Vagina (tissue), 2 donors: Measurements from ENCODE around the gene NPAS2. TPM values are rescaled to one million over a fixed set of nuclear protein-coding genes. Genes with fewer than 3 reads are reported as not detected.

ENCODE experiments used
- DNase-seq, 2 donors: peaks; one replicate each; pipeline ENCODE4 v3.0.0-alpha.2; 2017; ENCODE audit errors: extremely low spot score in 2 of 2
- H3K27ac ChIP-seq: fragments of 200-600 bp; sonication (generic); one replicate; pipeline ENCODE4 v1.5.1; 2019
- H3K27me3 ChIP-seq: fragments of 200-600 bp; sonication (generic); one replicate; pipeline ENCODE4 v1.5.1; 2019
- H3K36me3 ChIP-seq, 2 donors: fragments of 200-600 bp; sonication (generic); one replicate each; pipeline ENCODE4 v1.5.1; 2017 to 2019
- H3K4me1 ChIP-seq: fragments of 200-600 bp; sonication (generic); one replicate; pipeline ENCODE4 v1.5.1; 2019
- H3K4me3 ChIP-seq, 2 donors: fragments of 200-600 bp; sonication (generic); 1 replicate in 1 of 2; 2 replicates in 1 of 2; pipeline ENCODE4 v1.5.1; 2016 to 2019
- H3K9me3 ChIP-seq: fragments of 200-600 bp; sonication (generic); one replicate; pipeline ENCODE4 v1.5.1; 2019
- CTCF ChIP-seq, 3 experiments: fragments of 450-650 bp in 2 of 3; fragments of 200-600 bp in 1 of 3; sonication (generic) in 1 of 3; IDR thresholded peaks; one replicate each; pipeline ENCODE4 v1.5.1; 2017 to 2019; ENCODE audit warnings: antibody characterized with exemption in 3 of 3, mild to moderate bottlenecking in 2 of 3, moderate library complexity in 2 of 3
- POLR2A ChIP-seq, 2 donors: fragments of 450-650 bp; IDR thresholded peaks; one replicate each; pipeline ENCODE4 v1.6.1; 2017; ENCODE audit warnings: antibody characterized with exemption in 2 of 2, mild to moderate bottlenecking in 2 of 2, moderate library complexity in 2 of 2
- POLR2AphosphoS5 ChIP-seq, 2 donors: sonication (generic); formaldehyde crosslinking; IDR thresholded peaks; one replicate each; pipeline ENCODE4 v1.9.0; 2017; ENCODE audit warnings: antibody characterized with exemption in 2 of 2, mild to moderate bottlenecking in 2 of 2, low read depth in 1 of 2; ENCODE audit not compliant: insufficient read depth in 1 of 2
- intact Hi-C: fragments of 100-400 bp; cut with DNase I; formaldehyde crosslinking; loops from one replicate; pipeline ENCODE4 v1.15.1; 2023
- total RNA-seq: library from RNA; depleted of rRNA; stranded (reverse); fragments of >200 nt; gene quantifications from one replicate; pipeline ENCODE4 v1.2.3, GENCODE V29; 2016

NPAS2 gene
- total RNA-seq, 1 donor from 2014 or later, result 37.6 TPM

GRCh38 chr2:100868083-100868482, 48.1 kb downstream of the NPAS2 start:
- H3K27me3 ChIP-seq, result no peaks in the 10 kb centered on the region
- TF ChIP-seq POLR2A (IDR thresholded peaks at IDR 0.05), result no peak
- TF ChIP-seq CTCF (IDR thresholded peaks at IDR 0.05), result no peak
- no peak for TF ChIP-seq POLR2AphosphoS5 (IDR thresholded peaks at IDR 0.05; ENCODE audit: insufficient read depth in 1 of 2, low read depth in 1 of 2)
- H3K36me3 ChIP-seq, result no peaks in the 10 kb centered on the region
- H3K4me1 ChIP-seq, result peaks cover 18% of the 10 kb centered on the region
- H3K9me3 ChIP-seq, result no peaks in the 10 kb centered on the region
- DNase-seq, result no peak
- no peak overlapping the region for H3K4me3 ChIP-seq
- intact Hi-C loops, result no loop called here
- H3K27ac ChIP-seq, result no peak overlapping the region

GRCh38 chr2:100869120-100869519, 49.2 kb downstream of the NPAS2 start:
- no peaks in the 10 kb centered on the region for H3K9me3 ChIP-seq
- no peak for DNase-seq
- H3K4me3 ChIP-seq, result no peak overlapping the region
- H3K27me3 ChIP-seq, result no peaks in the 10 kb centered on the region
- no peak for TF ChIP-seq CTCF (IDR thresholded peaks at IDR 0.05)
- peaks cover 18% of the 10 kb centered on the region for H3K4me1 ChIP-seq
- no peak overlapping the region for H3K27ac ChIP-seq
- intact Hi-C loops, result no loop called here
- H3K36me3 ChIP-seq, result no peaks in the 10 kb centered on the region

GRCh38 chr2:100870652-100871531, 51.0 kb downstream of the NPAS2 start:
- intact Hi-C loops, result no loop called here
- no peaks in the 10 kb centered on the region for H3K9me3 ChIP-seq
- no peak overlapping the region for H3K4me3 ChIP-seq
- no peaks in the 10 kb centered on the region for H3K27me3 ChIP-seq
- peaks cover 5% of the 10 kb centered on the region for H3K4me1 ChIP-seq
- H3K27ac ChIP-seq, result no peak overlapping the region
- no peak for DNase-seq
- H3K36me3 ChIP-seq, result no peaks in the 10 kb centered on the region
- TF ChIP-seq POLR2A (IDR thresholded peaks at IDR 0.05) (no peak), POLR2AphosphoS5 (IDR thresholded peaks at IDR 0.05; ENCODE audit: insufficient read depth in 1 of 2, low read depth in 1 of 2) (no peak), CTCF (IDR thresholded peaks at IDR 0.05) (no peak)

GRCh38 chr2:100875516-100876230, 55.7 kb downstream of the NPAS2 start:
- Histone ChIP-seq H3K4me3 (no peak overlapping the region), H3K27ac (no peak overlapping the region), H3K9me3 (no peaks in the 10 kb centered on the region), H3K4me1 (peaks cover 9% of the 10 kb centered on the region), H3K27me3 (no peaks in the 10 kb centered on the region), H3K36me3 (no peaks in the 10 kb centered on the region)
- intact Hi-C loops, result no loop called here
- DNase-seq, result no peak
- no peak for TF ChIP-seq POLR2A (IDR thresholded peaks at IDR 0.05)
- TF ChIP-seq POLR2AphosphoS5 (IDR thresholded peaks at IDR 0.05; ENCODE audit: insufficient read depth in 1 of 2, low read depth in 1 of 2), result no peak
- no peak for TF ChIP-seq CTCF (IDR thresholded peaks at IDR 0.05)
